ENCODE data around the gene ZNF354C.

Gene ZNF354C

GRCh38 chr5:179128041-179128365 lies 67.8 kb downstream of the ZNF354C start:
- DNase-seq = no peak

GRCh38 chr5:179128976-179129375 lies 68.8 kb downstream of the ZNF354C start:
- no peak for DNase-seq

GRCh38 chr5:179129607-179130071 lies 69.5 kb downstream of the ZNF354C start:
- no peak for DNase-seq

- DNase-seq = no peak
Measured at GRCh38 chr5:179130101-179130681, 70.0 kb downstream of the ZNF354C start.

GRCh38 chr5:179131321-179131835 lies 71.2 kb downstream of the ZNF354C start:
- DNase-seq = no peak

DNA sequence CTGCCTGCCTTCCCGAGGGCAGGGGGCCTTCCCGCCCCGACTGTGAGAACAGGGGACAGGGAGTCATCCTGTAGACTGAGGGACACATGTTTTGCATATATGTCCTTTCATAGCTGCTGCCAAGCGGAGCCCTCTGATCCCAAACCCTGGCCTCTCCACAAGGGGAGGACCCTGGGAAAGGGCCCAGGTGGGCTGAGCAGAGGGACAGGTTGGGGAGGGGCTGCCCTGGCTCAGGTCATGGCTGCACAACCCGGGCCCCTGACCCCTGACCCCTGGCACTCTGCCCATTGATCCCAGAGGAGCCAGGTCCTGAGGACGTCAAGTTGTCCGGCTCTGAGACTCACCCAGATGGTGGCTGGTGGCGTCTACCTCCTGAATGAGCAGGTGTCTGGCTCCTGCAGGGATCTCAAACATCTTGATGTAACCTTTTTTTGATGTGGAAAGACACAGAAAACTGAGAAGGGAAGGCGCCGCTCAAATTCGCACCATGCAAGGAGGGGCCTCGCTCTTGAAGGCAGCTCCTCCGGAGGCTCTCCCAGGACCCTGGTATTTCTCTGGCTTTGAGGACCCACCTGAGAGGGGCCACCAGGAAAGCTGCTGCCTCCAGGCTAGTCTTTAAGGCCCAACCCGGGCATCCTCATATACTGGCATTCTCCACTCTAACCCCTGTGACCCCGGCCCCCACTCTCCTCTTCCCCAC lies 71.9 kb downstream of the ZNF354C start:
- no peak for DNase-seq

GRCh38 chr5:179132586-179133355 lies 72.6 kb downstream of the ZNF354C start:
- DNase-seq = no peak

Data from hippocampal formation (tissue), 2 donors.